Suprapubic skin (tissue), 4 donors: ENCODE results near the gene CEL. TPM values are rescaled to one million over a fixed set of nuclear protein-coding genes. Genes with fewer than 3 reads are reported as not detected.

Experiments
- DNase-seq, 2 donors: peaks; one replicate each; pipeline ENCODE4 v3.0.0-alpha.2; 2019; ENCODE audit warnings: low spot score in 2 of 2
- H3K27ac ChIP-seq: fragments of 200-600 bp; sonication (generic); one replicate; pipeline ENCODE4 v1.5.1; 2019
- H3K27me3 ChIP-seq: fragments of 200-600 bp; sonication (generic); one replicate; pipeline ENCODE4 v1.5.1; 2019
- H3K36me3 ChIP-seq: fragments of 200-600 bp; sonication (generic); one replicate; pipeline ENCODE4 v1.5.1; 2019
- H3K4me1 ChIP-seq: fragments of 200-600 bp; sonication (generic); one replicate; pipeline ENCODE4 v1.5.1; 2019
- H3K4me3 ChIP-seq: fragments of 200-600 bp; sonication (generic); one replicate; pipeline ENCODE4 v1.5.1; 2019; ENCODE audit warnings: mild to moderate bottlenecking
- H3K9me3 ChIP-seq: fragments of 200-600 bp; sonication (generic); one replicate; pipeline ENCODE4 v1.5.1; 2019
- EP300 ChIP-seq: sonication (generic); formaldehyde crosslinking; IDR thresholded peaks from one replicate; pipeline ENCODE4 v1.6.1; 2017; ENCODE audit warnings: antibody characterized with exemption
- POLR2A ChIP-seq, 2 donors: fragments of 450-650 bp; IDR thresholded peaks; one replicate each; pipeline ENCODE4 v1.6.1; 2017; ENCODE audit warnings: antibody characterized with exemption in 2 of 2, mild to moderate bottlenecking in 2 of 2, moderate library complexity in 2 of 2
- POLR2AphosphoS5 ChIP-seq, 3 donors: sonication (generic); formaldehyde crosslinking; IDR thresholded peaks; one replicate each; pipeline ENCODE4 v1.6.1; 2017; ENCODE audit warnings: antibody characterized with exemption in 3 of 3
- WGBS: methylation state at CpG from one replicate; pipeline ENCODE4 v1.1.5; 2018; 5-methylcytosine and 5-hydroxymethylcytosine counted together
- total RNA-seq, 4 donors: library from RNA; depleted of rRNA; stranded (reverse); fragments of >200 nt; gene quantifications; one replicate each; pipeline ENCODE4 v1.1.0, GENCODE V29; 2016
- TF ChIP-seq, protein P1 (sequence below), 2 donors: fragments of 200-600 bp in 1 of 2; fragments of 450-650 bp in 1 of 2; sonication (generic) in 1 of 2; IDR thresholded peaks; one replicate each; pipeline ENCODE4 v1.5.1; 2016 to 2019; ENCODE audit warnings: antibody characterized with exemption in 2 of 2, mild to moderate bottlenecking in 1 of 2, moderate library complexity in 1 of 2

The CEL gene
- total RNA-seq, 4 donors from 2014 or later = 5.2 to 10.7 (median 5.9) TPM

DNA sequence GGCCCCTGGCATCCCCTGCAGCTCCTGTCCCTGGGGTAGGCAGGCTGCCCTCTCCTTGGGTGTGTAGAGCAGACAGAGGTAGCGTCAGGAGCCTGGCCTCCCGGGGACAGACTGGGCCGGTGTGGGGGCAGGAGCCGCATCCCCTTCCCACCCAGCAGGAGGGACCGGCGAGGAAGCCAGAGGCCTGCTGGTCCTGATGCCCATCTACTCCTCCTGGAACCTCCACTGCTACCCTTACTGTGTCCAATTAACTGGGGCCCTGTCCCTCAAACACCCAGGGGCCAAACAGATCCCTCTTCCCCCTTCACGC, 43.6 kb downstream of the CEL start:
- TF ChIP-seq POLR2AphosphoS5 (IDR thresholded peaks at IDR 0.05) (no peak), POLR2A (IDR thresholded peaks at IDR 0.05) (no peak)
- TF ChIP-seq, protein P1, sequence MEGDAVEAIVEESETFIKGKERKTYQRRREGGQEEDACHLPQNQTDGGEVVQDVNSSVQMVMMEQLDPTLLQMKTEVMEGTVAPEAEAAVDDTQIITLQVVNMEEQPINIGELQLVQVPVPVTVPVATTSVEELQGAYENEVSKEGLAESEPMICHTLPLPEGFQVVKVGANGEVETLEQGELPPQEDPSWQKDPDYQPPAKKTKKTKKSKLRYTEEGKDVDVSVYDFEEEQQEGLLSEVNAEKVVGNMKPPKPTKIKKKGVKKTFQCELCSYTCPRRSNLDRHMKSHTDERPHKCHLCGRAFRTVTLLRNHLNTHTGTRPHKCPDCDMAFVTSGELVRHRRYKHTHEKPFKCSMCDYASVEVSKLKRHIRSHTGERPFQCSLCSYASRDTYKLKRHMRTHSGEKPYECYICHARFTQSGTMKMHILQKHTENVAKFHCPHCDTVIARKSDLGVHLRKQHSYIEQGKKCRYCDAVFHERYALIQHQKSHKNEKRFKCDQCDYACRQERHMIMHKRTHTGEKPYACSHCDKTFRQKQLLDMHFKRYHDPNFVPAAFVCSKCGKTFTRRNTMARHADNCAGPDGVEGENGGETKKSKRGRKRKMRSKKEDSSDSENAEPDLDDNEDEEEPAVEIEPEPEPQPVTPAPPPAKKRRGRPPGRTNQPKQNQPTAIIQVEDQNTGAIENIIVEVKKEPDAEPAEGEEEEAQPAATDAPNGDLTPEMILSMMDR (IDR thresholded peaks at IDR 0.05) = no peak
- no CpG with 5 or more reads among the region's 7 CpGs for WGBS
- peaks cover 100% of the 10 kb centered on the region for H3K36me3 ChIP-seq
- no peak overlapping the region for H3K27ac ChIP-seq
- no peak for DNase-seq
- H3K9me3 ChIP-seq = no peaks in the 10 kb centered on the region
- H3K4me3 ChIP-seq = no peak overlapping the region
- H3K4me1 ChIP-seq = peaks cover 9% of the 10 kb centered on the region
- H3K27me3 ChIP-seq = no peaks in the 10 kb centered on the region

- Histone ChIP-seq H3K36me3 (peaks cover 100% of the 10 kb centered on the region), H3K27ac (no peak overlapping the region), H3K4me3 (no peak overlapping the region), H3K9me3 (no peaks in the 10 kb centered on the region), H3K4me1 (peaks cover 9% of the 10 kb centered on the region), H3K27me3 (no peaks in the 10 kb centered on the region)
- WGBS = 87% methylated on average over 16 of the region's 17 CpGs
- TF ChIP-seq EP300 = no peak
- no peak for TF ChIP-seq POLR2A (IDR thresholded peaks at IDR 0.05)
- TF ChIP-seq POLR2AphosphoS5 (IDR thresholded peaks at IDR 0.05) = no peak
- TF ChIP-seq, protein P1 (IDR thresholded peaks at IDR 0.05) = no peak
- peak in 1 of 2 donors; percentile 64 for DNase-seq
Observed at GRCh38 chr9:133106511-133107244, 44.9 kb downstream of the CEL start.

DNA sequence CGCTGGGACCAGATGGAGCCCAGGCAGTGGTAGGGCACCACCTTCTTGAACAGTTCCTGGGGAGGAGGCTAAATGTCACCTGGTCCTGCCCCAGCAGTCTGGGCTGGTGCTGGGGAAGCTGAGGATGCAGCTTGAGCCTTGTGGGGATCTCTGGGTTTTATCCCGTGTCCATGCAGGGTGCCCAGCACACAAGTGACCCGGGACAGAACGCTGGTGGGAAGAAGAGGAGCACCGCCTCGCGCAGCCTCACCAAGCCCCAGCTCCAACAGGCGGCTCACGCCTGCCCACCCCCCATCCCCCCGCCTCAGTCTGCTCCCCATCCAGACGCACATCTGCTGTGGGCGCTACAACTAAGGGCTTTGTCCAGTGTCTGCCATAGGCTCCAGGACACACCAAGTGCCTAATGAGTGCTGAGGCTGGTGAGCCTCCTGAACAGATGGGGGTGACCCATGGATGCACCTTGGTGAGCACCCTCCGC, 45.5 kb downstream of the CEL start:
- 94% methylated on average over 11 of the region's 13 CpGs for WGBS
- Histone ChIP-seq H3K4me1 (peaks cover 15% of the 10 kb centered on the region), H3K36me3 (peaks cover 98% of the 10 kb centered on the region), H3K4me3 (no peak overlapping the region), H3K27ac (no peak overlapping the region), H3K9me3 (no peaks in the 10 kb centered on the region), H3K27me3 (no peaks in the 10 kb centered on the region)
- no peak for TF ChIP-seq POLR2AphosphoS5 (IDR thresholded peaks at IDR 0.05)
- TF ChIP-seq, protein P1 (IDR thresholded peaks at IDR 0.05) = no peak
- no peak for TF ChIP-seq EP300
- no peak for TF ChIP-seq POLR2A (IDR thresholded peaks at IDR 0.05)
- peak in 1 of 2 donors; percentile 35 for DNase-seq

- no peaks in the 10 kb centered on the region for H3K9me3 ChIP-seq
- DNase-seq = peak in 1 of 2 donors; percentile 66
- no peak overlapping the region for H3K4me3 ChIP-seq
- 94% methylated on average over 8 of the region's 18 CpGs for WGBS
- TF ChIP-seq, protein P1 (IDR thresholded peaks at IDR 0.05) = no peak
- no peak for TF ChIP-seq POLR2A (IDR thresholded peaks at IDR 0.05)
- TF ChIP-seq POLR2AphosphoS5 (IDR thresholded peaks at IDR 0.05) = no peak
- TF ChIP-seq EP300 = no peak
- H3K36me3 ChIP-seq = peaks cover 89% of the 10 kb centered on the region
- no peak overlapping the region for H3K27ac ChIP-seq
- peaks cover 24% of the 10 kb centered on the region for H3K4me1 ChIP-seq
- H3K27me3 ChIP-seq = no peaks in the 10 kb centered on the region
Observed at GRCh38 chr9:133107961-133108793, 46.4 kb downstream of the CEL start.
